Activated naive CD8-positive, alpha-beta T cell treated with anti-CD3 and anti-CD28 coated beads, Interleukin-2, amount 10 ng/mL, durations not matched to agents 7 days and 5 days (primary cell): ENCODE data around the gene ATP6V0E1. TPM values are rescaled to one million over a fixed set of nuclear protein-coding genes. Genes with fewer than 3 reads are reported as not detected.

ENCODE experiments used
- ATAC-seq: fragments of 150-1000 bp; cut with Tn5 transposase; one replicate; pipeline ENCODE4 v1.10.0; 2021; ENCODE audit warnings: low read depth, moderate library complexity
- POLR2A ChIA-PET: fragments of 350-600 bp; sonication (Branson Sonifier 250); formaldehyde crosslinking; loops from one replicate; lab custom pipeline; 2021; ENCODE audit warnings: antibody characterized with exemption; lab: Charles Lee
- DNase-seq: peaks from one replicate; pipeline ENCODE4 v3.0.0; 2021
- H3K27ac Mint-ChIP-seq: one replicate; pipeline ENCODE4 v1.8.0; 2022; ENCODE audit warnings: mild to moderate bottlenecking, mixed read lengths
- H3K27me3 Mint-ChIP-seq: one replicate; pipeline ENCODE4 v1.8.0; 2022; ENCODE audit warnings: mild to moderate bottlenecking, moderate library complexity, mixed read lengths
- H3K36me3 Mint-ChIP-seq: one replicate; pipeline ENCODE4 v1.8.0; 2021; ENCODE audit warnings: mild to moderate bottlenecking, mixed read lengths
- H3K4me1 Mint-ChIP-seq: one replicate; pipeline ENCODE4 v1.8.0; 2021; ENCODE audit warnings: mixed read lengths
- H3K4me3 Mint-ChIP-seq: one replicate; pipeline ENCODE4 v1.8.0; 2022; ENCODE audit warnings: mild to moderate bottlenecking, moderate library complexity, mixed read lengths
- H3K9me3 Mint-ChIP-seq: one replicate; pipeline ENCODE4 v1.8.0; 2021; ENCODE audit warnings: mixed read lengths
- total RNA-seq, 2 experiments: library from RNA; stranded (reverse); gene quantifications; one replicate each; pipeline ENCODE4 v1.2.3, GENCODE V29; 2021

Gene ATP6V0E1
- total RNA-seq, 2 experiments from 2014 or later = 131 to 142 TPM

GRCh38 chr5:172969921-172970320 lies 13.7 kb upstream of the ATP6V0E1 start:
- POLR2A ChIA-PET = no interaction called here
- Mint-ChIP-seq H3K27me3 (no peaks in the 10 kb centered on the region), H3K36me3 (peaks cover 10% of the 10 kb centered on the region), H3K4me1 (no peaks in the 10 kb centered on the region), H3K27ac (no peak overlapping the region), H3K9me3 (no peaks in the 10 kb centered on the region), H3K4me3 (no peak overlapping the region)
- no peak for ATAC-seq
- DNase-seq = no peak

DNA sequence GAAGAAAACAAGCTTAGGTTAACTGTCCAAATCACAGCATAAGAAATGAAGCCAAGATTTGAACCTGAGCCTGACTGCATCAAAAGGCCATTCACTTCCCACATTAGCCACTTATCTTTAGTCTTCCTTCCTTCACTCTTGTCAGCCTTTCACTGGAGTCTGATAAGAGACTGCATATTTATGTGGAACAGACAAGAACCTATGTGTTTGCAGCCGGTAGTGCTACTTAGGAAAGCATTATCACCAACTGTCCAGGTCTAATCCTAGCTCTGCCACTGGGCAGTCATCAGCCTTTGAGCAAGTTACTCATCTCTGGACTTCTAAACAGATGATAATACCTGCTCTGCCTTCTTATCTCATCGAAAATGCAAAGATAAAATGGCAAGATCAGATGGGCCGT lies 12.1 kb upstream of the ATP6V0E1 start:
- POLR2A ChIA-PET = no interaction called here
- DNase-seq = no peak
- Mint-ChIP-seq H3K36me3 (peaks cover 4% of the 10 kb centered on the region), H3K27me3 (peaks cover 3% of the 10 kb centered on the region), H3K9me3 (no peaks in the 10 kb centered on the region), H3K4me3 (no peak overlapping the region), H3K27ac (no peak overlapping the region), H3K4me1 (no peaks in the 10 kb centered on the region)
- no peak for ATAC-seq

GRCh38 chr5:172972552-172972951 lies 11.0 kb upstream of the ATP6V0E1 start:
- peaks cover 4% of the 10 kb centered on the region for H3K36me3 Mint-ChIP-seq
- no peak overlapping the region for H3K4me3 Mint-ChIP-seq
- peaks cover 3% of the 10 kb centered on the region for H3K27me3 Mint-ChIP-seq
- POLR2A ChIA-PET = no interaction called here
- no peaks in the 10 kb centered on the region for H3K4me1 Mint-ChIP-seq
- H3K9me3 Mint-ChIP-seq = no peaks in the 10 kb centered on the region
- no peak for ATAC-seq
- no peak overlapping the region for H3K27ac Mint-ChIP-seq
- no peak for DNase-seq

DNA sequence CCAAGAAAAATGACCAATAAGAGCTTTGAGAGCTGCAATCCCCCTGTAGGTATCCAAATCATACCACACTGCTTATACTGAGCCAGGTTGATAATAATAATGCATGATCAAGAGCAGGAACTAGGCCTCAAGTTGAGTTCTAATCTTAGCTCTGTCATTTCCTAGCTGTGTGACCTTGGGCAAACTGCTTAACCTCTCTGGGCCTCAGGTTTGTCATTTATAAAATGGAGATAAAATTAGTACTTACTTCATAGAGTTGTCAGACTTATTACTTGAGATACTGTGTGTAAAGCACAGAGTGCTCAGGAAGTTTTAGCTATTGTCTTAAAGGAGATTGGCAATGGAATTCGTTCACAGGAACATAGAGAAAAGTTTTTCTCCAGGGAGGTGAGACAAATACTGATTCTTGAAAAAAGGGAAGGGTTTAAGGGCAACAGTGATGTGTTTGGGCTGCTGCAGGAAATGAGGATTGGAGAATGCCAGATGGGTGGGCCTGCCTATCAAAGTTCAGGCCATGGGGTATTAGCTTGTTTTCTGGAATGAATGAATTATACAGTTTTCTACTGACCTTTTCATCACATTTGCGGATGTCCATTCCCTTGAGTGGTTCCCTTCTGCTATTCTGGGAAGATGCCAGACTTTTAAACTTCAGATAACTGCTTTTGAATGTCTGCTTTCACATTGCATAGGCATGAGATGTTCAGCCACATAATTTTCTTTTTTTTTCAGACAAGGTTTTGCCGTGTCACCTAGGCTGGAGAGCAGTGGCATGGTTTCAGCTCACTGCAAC lies 10.2 kb upstream of the ATP6V0E1 start:
- peaks cover 1% of the 10 kb centered on the region for H3K36me3 Mint-ChIP-seq
- POLR2A ChIA-PET = no interaction called here
- no peak overlapping the region for H3K27ac Mint-ChIP-seq
- H3K4me1 Mint-ChIP-seq = peaks cover under 1% of the 10 kb centered on the region
- no peaks in the 10 kb centered on the region for H3K9me3 Mint-ChIP-seq
- no peak overlapping the region for H3K4me3 Mint-ChIP-seq
- peaks cover 3% of the 10 kb centered on the region for H3K27me3 Mint-ChIP-seq
- ATAC-seq (no peak), DNase-seq (no peak)

DNA sequence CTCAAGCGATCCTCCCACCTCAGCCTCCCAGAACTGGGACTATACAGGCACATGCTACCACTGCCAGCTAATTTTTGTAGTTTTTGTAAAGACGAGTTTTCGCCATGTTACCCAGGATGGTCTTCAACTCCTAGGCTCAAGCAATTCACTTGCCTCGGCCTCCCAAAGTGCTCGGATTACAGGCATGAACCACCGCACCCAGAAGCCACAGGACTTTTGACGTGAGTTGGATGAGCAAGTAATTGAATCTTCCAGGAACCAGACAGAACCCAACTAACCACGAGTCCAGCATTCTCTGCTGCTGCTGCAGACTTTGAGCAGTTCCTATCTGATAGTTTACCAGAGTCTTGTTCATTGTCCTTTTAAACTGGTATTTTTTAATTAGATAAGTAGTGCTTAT lies 9.6 kb upstream of the ATP6V0E1 start:
- H3K36me3 Mint-ChIP-seq = no peaks in the 10 kb centered on the region
- H3K9me3 Mint-ChIP-seq = no peaks in the 10 kb centered on the region
- H3K27me3 Mint-ChIP-seq = peaks cover 5% of the 10 kb centered on the region
- POLR2A ChIA-PET = no interaction called here
- no peak overlapping the region for H3K27ac Mint-ChIP-seq
- DNase-seq = no peak
- no peak overlapping the region for H3K4me3 Mint-ChIP-seq
- peaks cover 6% of the 10 kb centered on the region for H3K4me1 Mint-ChIP-seq
- no peak for ATAC-seq

- Mint-ChIP-seq H3K4me3 (no peak overlapping the region), H3K36me3 (no peaks in the 10 kb centered on the region), H3K4me1 (peaks cover 7% of the 10 kb centered on the region), H3K27ac (no peak overlapping the region), H3K27me3 (peaks cover 6% of the 10 kb centered on the region), H3K9me3 (no peaks in the 10 kb centered on the region)
- ATAC-seq (no peak), DNase-seq (no peak)
- POLR2A ChIA-PET = no interaction called here
Observed at GRCh38 chr5:172975289-172975688, 8.3 kb upstream of the ATP6V0E1 start.

DNA sequence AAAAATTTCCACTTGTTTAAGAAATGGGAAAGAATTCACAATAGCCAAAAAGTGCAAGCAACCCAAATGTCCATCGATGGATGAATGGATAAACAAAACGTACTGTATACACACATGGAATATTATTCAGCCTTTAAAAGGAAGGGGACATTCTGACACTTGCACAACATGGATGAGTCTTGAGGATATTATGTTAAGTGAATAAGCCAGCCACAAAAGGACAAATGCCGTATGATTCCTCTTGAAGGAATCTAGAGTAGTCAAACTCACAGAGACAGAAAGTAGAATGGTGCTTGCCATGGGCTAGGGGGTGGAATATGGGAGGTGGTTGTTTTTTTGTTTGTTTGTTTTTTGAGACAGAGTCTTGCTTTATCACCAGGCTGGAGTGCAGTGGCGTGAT lies 3.8 kb upstream of the ATP6V0E1 start:
- no peak overlapping the region for H3K4me3 Mint-ChIP-seq
- POLR2A ChIA-PET = no interaction called here
- peaks cover 6% of the 10 kb centered on the region for H3K27me3 Mint-ChIP-seq
- H3K27ac Mint-ChIP-seq = no peak overlapping the region
- H3K36me3 Mint-ChIP-seq = peaks cover 2% of the 10 kb centered on the region
- no peaks in the 10 kb centered on the region for H3K9me3 Mint-ChIP-seq
- no peak for DNase-seq
- ATAC-seq = no peak
- peaks cover 12% of the 10 kb centered on the region for H3K4me1 Mint-ChIP-seq

DNA sequence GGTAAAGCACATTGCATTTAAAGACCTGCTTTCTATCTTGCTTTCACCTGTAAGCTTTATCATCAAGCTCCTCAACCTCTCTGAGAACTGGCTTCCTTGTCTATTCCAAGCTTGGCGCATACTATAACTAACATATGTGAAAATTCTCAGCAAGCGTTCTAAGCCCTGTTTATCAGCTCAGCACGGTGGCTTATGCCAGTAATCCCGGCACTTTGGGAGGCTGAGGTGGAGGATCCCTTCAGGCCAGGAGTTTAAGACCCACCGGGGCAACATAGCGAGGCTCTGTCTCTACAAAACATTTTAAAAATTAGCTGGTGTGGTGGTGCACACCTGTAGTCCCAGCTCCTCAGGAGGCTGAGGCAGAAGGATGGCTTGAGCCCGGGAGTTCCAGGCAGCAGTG lies 1.6 kb upstream of the ATP6V0E1 start:
- Mint-ChIP-seq H3K27ac (no peak overlapping the region), H3K4me1 (peaks cover 22% of the 10 kb centered on the region), H3K4me3 (no peak overlapping the region), H3K27me3 (peaks cover 3% of the 10 kb centered on the region), H3K36me3 (peaks cover 9% of the 10 kb centered on the region), H3K9me3 (no peaks in the 10 kb centered on the region)
- ATAC-seq (no peak), DNase-seq (no peak)
- POLR2A ChIA-PET = interaction anchor here (1.3 kb wide), 1 partner anchor 23 kb away, joined by 4 read pairs; the partner anchor contains the start of gene RPL26L1

GRCh38 chr5:172984244-172984953 lies 828 bp downstream of the ATP6V0E1 start:
- no peaks in the 10 kb centered on the region for H3K27me3 Mint-ChIP-seq
- POLR2A ChIA-PET = interaction anchor here (0.6 to 2.3 kb wide), 23 partner anchors 10 to 632 kb away, joined by 3 to 35 read pairs (median 4); partner anchors contain the start of genes BNIP1, BOD1, DUSP1 and RPL26L1
- H3K27ac Mint-ChIP-seq = peak overlapping the region; percentile 99
- H3K4me1 Mint-ChIP-seq = peaks cover 19% of the 10 kb centered on the region
- H3K36me3 Mint-ChIP-seq = peaks cover 18% of the 10 kb centered on the region
- H3K9me3 Mint-ChIP-seq = no peaks in the 10 kb centered on the region
- DNase-seq (peak; percentile 73), ATAC-seq (peak; percentile 74)
- H3K4me3 Mint-ChIP-seq = peak overlapping the region; percentile 98

- ATAC-seq = no peak
- Mint-ChIP-seq H3K27ac (peak overlapping the region; percentile 68), H3K4me3 (peak overlapping the region; percentile 78), H3K27me3 (no peaks in the 10 kb centered on the region), H3K4me1 (peaks cover 19% of the 10 kb centered on the region), H3K9me3 (no peaks in the 10 kb centered on the region), H3K36me3 (peaks cover 19% of the 10 kb centered on the region)
- POLR2A ChIA-PET = no interaction called here
- DNase-seq = no peak
Observed at GRCh38 chr5:172985596-172985995, 2.0 kb downstream of the ATP6V0E1 start.

GRCh38 chr5:172988276-172988675 lies 4.7 kb downstream of the ATP6V0E1 start:
- DNase-seq (no peak), ATAC-seq (no peak)
- Mint-ChIP-seq H3K4me1 (peaks cover 29% of the 10 kb centered on the region), H3K27ac (no peak overlapping the region), H3K9me3 (no peaks in the 10 kb centered on the region), H3K27me3 (no peaks in the 10 kb centered on the region), H3K36me3 (peaks cover 27% of the 10 kb centered on the region), H3K4me3 (no peak overlapping the region)
- POLR2A ChIA-PET = no interaction called here

DNA sequence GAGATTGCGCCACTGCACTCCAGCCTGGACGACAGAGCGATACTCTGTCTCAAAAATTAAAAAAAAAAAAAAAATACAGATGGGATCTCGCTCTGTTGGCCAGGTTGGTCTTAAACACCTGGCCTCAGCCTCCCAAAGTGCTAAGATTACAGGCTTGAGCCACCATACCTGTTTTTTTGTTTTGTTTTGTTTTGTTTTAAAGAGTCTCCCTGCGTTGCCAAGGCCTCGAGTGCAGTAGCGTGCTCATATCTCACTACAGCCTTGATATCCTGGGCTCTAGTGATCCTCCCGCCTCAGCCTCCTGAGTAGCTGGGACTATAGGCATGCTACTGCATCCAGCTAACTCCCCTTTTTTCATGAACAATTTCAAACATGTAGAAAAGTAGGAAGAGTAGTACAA lies 7.2 kb downstream of the ATP6V0E1 start:
- Mint-ChIP-seq H3K9me3 (no peaks in the 10 kb centered on the region), H3K36me3 (peaks cover 35% of the 10 kb centered on the region), H3K27ac (no peak overlapping the region), H3K4me1 (peaks cover 25% of the 10 kb centered on the region), H3K27me3 (no peaks in the 10 kb centered on the region), H3K4me3 (no peak overlapping the region)
- DNase-seq = no peak
- POLR2A ChIA-PET = no interaction called here
- ATAC-seq = no peak

DNA sequence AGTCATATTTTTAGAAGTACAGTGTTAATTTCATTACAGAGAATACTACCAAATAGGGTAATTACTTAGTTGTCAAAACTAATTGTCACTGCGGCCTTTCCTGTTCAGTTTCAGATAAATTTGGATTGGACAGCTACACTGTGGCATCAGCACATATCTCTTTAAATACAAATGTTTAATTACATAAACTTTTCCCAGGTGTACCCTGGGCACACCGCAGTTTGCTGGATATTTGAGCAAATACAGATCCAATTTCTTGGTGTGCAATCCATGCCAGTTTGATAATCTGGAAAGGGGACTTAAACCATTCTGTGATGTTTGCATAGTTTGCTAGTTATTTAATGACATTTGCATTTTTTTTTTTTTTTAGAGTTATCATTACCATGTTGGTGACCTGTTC lies 10.8 kb downstream of the ATP6V0E1 start:
- Mint-ChIP-seq H3K9me3 (no peaks in the 10 kb centered on the region), H3K4me3 (no peak overlapping the region), H3K36me3 (peaks cover 30% of the 10 kb centered on the region), H3K27ac (no peak overlapping the region), H3K27me3 (no peaks in the 10 kb centered on the region), H3K4me1 (peaks cover 22% of the 10 kb centered on the region)
- ATAC-seq = no peak
- POLR2A ChIA-PET = interaction anchor here (0.9 kb wide), 1 partner anchor 11 kb away, joined by 4 read pairs; the partner anchor contains the start of gene ATP6V0E1
- no peak for DNase-seq
